Measurements from ENCODE around the gene PGAP6. TPM values are rescaled to one million over a fixed set of nuclear protein-coding genes. Genes with fewer than 3 reads are reported as not detected.
"Not testable (repeated sequence)": the region's sequence is repeated elsewhere in the genome, so short reads cannot be mapped to it uniquely, and the experiment has no call there.

The PGAP6 gene
- total RNA-seq, 1 donor from 2014 or later = 114 TPM

GRCh38 chr16:391885-392335 is 10.1 kb upstream of the PGAP6 start:
- H3K27me3 ChIP-seq (ENCODE audit: control insufficient read depth, insufficient read depth, low read length) = no peaks in the 10 kb centered on the region
- no peak overlapping the region for H3K4me3 ChIP-seq (ENCODE audit: low read depth, low read length)
- DNase-seq (ENCODE audit: low read depth) = peak; percentile 52

GRCh38 chr16:389352-389751 is 7.6 kb upstream of the PGAP6 start:
- Histone ChIP-seq H3K36me3 (ENCODE audit: control insufficient read depth, insufficient read depth, low read length) (no peaks in the 10 kb centered on the region), H3K4me3 (ENCODE audit: low read depth, low read length) (no peak overlapping the region), H3K27me3 (ENCODE audit: control insufficient read depth, insufficient read depth, low read length) (no peaks in the 10 kb centered on the region)
- DNase-seq (ENCODE audit: low read depth) = no peak
- TF ChIP-seq CTCF (IDR thresholded peaks at IDR 0.05; ENCODE audit: insufficient read depth, low read length, poor library complexity, severe bottlenecking) = no peak

More at GRCh38 chr16:391885-392335, 10.1 kb upstream of the PGAP6 start:
- no peaks in the 10 kb centered on the region for H3K36me3 ChIP-seq (ENCODE audit: control insufficient read depth, insufficient read depth, low read length)
- peak; percentile 92 for TF ChIP-seq CTCF (IDR thresholded peaks at IDR 0.05; ENCODE audit: insufficient read depth, low read length, poor library complexity, severe bottlenecking)

- not testable (repeated sequence) for H3K4me3 ChIP-seq (ENCODE audit: low read depth, low read length); H3K36me3 ChIP-seq (ENCODE audit: control insufficient read depth, insufficient read depth, low read length); DNase-seq (ENCODE audit: low read depth); H3K27me3 ChIP-seq (ENCODE audit: control insufficient read depth, insufficient read depth, low read length)
Observed at GRCh38 chr16:387761-388666, 6.2 kb upstream of the PGAP6 start.

- DNase-seq (ENCODE audit: low read depth) = no peak
- Histone ChIP-seq H3K4me3 (ENCODE audit: low read depth, low read length) (no peak overlapping the region), H3K36me3 (ENCODE audit: control insufficient read depth, insufficient read depth, low read length) (no peaks in the 10 kb centered on the region), H3K27me3 (ENCODE audit: control insufficient read depth, insufficient read depth, low read length) (no peaks in the 10 kb centered on the region)
- TF ChIP-seq CTCF (IDR thresholded peaks at IDR 0.05; ENCODE audit: insufficient read depth, low read length, poor library complexity, severe bottlenecking) = peak; percentile 8
Observed at GRCh38 chr16:386641-387156, 4.9 kb upstream of the PGAP6 start.

- Histone ChIP-seq H3K4me3 (ENCODE audit: low read depth, low read length) (no peak overlapping the region), H3K36me3 (ENCODE audit: control insufficient read depth, insufficient read depth, low read length) (no peaks in the 10 kb centered on the region), H3K27me3 (ENCODE audit: control insufficient read depth, insufficient read depth, low read length) (no peaks in the 10 kb centered on the region)
- peak; percentile 32 for DNase-seq (ENCODE audit: low read depth)
- TF ChIP-seq CTCF (IDR thresholded peaks at IDR 0.05; ENCODE audit: insufficient read depth, low read length, poor library complexity, severe bottlenecking) = no peak
Observed at GRCh38 chr16:383326-384051, 1.7 kb upstream of the PGAP6 start.

Data from kidney epithelial cell (primary cell).